Fibroblast of villous mesenchyme (primary cell): ENCODE results near the gene OSBPL3. TPM values are rescaled to one million over a fixed set of nuclear protein-coding genes. Genes with fewer than 3 reads are reported as not detected.

Source experiments
- DNase-seq: peaks from one replicate; pipeline ENCODE4 v3.0.0-alpha.2; 2010; ENCODE audit warnings: low read depth
- H3K4me3 ChIP-seq: 2 replicates; pipeline ENCODE4 v1.5.1; 2011; ENCODE audit warnings: low read depth, mild to moderate bottlenecking, low read length
- CTCF ChIP-seq: IDR thresholded peaks from 2 replicates; pipeline ENCODE4 v1.5.1; 2012; ENCODE audit warnings: low read depth, mild to moderate bottlenecking, low read length; ENCODE audit not compliant: insufficient read depth
- total RNA-seq: library from RNA; depleted of rRNA; stranded (reverse); fragments of >200 nt; gene quantifications from 2 replicates; pipeline ENCODE4 v1.2.3, GENCODE V29; 2012

The OSBPL3 gene
- total RNA-seq, 1 donor = 39.3 TPM

- H3K4me3 ChIP-seq = no peak overlapping the region
- peak; percentile 64 for DNase-seq
- no peak for TF ChIP-seq CTCF
Measured at GRCh38 chr7:24972991-24973390, 7.0 kb downstream of the OSBPL3 start.

- no peak for TF ChIP-seq CTCF
- DNase-seq = no peak
Measured at GRCh38 chr7:24972166-24972477, 7.9 kb downstream of the OSBPL3 start.

GRCh38 chr7:24971333-24972165, 8.4 kb downstream of the OSBPL3 start:
- peak; percentile 96 for DNase-seq
- H3K4me3 ChIP-seq = no peak overlapping the region
- no peak for TF ChIP-seq CTCF

More at GRCh38 chr7:24972166-24972477, 7.9 kb downstream of the OSBPL3 start:
- H3K4me3 ChIP-seq = no peak overlapping the region

- no peak for DNase-seq
- no peak for TF ChIP-seq CTCF
- no peak overlapping the region for H3K4me3 ChIP-seq
Measured at GRCh38 chr7:24970676-24971075, 9.3 kb downstream of the OSBPL3 start.

- no peak for TF ChIP-seq CTCF
- peak; percentile 69 for DNase-seq
- H3K4me3 ChIP-seq = no peak overlapping the region
Measured at GRCh38 chr7:24968165-24968564, 11.8 kb downstream of the OSBPL3 start.

GRCh38 chr7:24967696-24968095, 12.3 kb downstream of the OSBPL3 start:
- no peak overlapping the region for H3K4me3 ChIP-seq
- TF ChIP-seq CTCF = no peak
- no peak for DNase-seq

DNA sequence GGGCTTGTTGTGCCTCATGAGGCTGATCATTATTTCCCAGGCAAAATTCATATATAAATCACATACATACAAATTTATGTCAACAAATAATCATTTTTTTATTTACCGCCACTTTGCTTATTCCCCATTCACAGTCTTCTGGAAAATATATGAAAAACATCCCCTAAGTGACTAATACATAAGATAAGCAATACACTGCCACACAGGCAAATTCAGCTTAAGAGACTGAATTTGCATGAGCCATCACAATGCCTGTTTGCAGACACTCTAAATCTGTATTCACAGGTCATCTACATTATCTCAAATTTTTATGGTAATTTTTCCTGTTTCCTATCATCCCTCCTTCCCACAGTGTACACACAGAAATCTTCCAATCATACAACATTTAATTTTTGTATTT, 13.2 kb downstream of the OSBPL3 start:
- no peak for DNase-seq
- no peak for TF ChIP-seq CTCF

More for the DNA sequence above, 13.2 kb downstream of the OSBPL3 start:
- H3K4me3 ChIP-seq = no peak overlapping the region
